Testis (tissue), 3 donors: ENCODE measurements around the gene MYOC. TPM values are rescaled to one million over a fixed set of nuclear protein-coding genes. Genes with fewer than 3 reads are reported as not detected.
"Not testable (repeated sequence)": the region's sequence is repeated elsewhere in the genome, so short reads cannot be mapped to it uniquely, and the experiment has no call there.

Source experiments
- DNase-seq: peaks from one replicate; pipeline ENCODE4 v3.0.0-alpha.2; 2019
- H3K27ac ChIP-seq, 2 donors: fragments of 200-600 bp; sonication (generic); one replicate each; pipeline ENCODE4 v1.5.1; 2019
- H3K27me3 ChIP-seq: fragments of 200-600 bp; sonication (generic); one replicate; pipeline ENCODE4 v1.5.1; 2019
- H3K36me3 ChIP-seq: fragments of 200-600 bp; sonication (generic); one replicate; pipeline ENCODE4 v1.5.1; 2017; ENCODE audit warnings: low read depth; ENCODE audit errors: missing control alignments
- H3K4me1 ChIP-seq: fragments of 200-600 bp; sonication (generic); one replicate; pipeline ENCODE4 v1.5.1; 2019
- H3K4me3 ChIP-seq, 2 donors: fragments of 200-600 bp; sonication (generic); one replicate each; pipeline ENCODE4 v1.5.1; 2017 to 2019
- H3K9me3 ChIP-seq: fragments of 200-600 bp; sonication (generic); one replicate; pipeline ENCODE4 v1.5.1; 2017
- CTCF ChIP-seq, 3 experiments: fragments of 450-650 bp in 2 of 3; fragments of 200-600 bp in 1 of 3; sonication (generic) in 1 of 3; IDR thresholded peaks; one replicate each; pipeline ENCODE4 v1.5.1; 2016 to 2019; ENCODE audit warnings: antibody characterized with exemption in 3 of 3, mild to moderate bottlenecking in 2 of 3, moderate library complexity in 1 of 3
- POLR2A ChIP-seq: fragments of 450-650 bp; IDR thresholded peaks from one replicate; pipeline ENCODE4 v1.6.1; 2017; ENCODE audit warnings: antibody characterized with exemption, mild to moderate bottlenecking, moderate library complexity
- WGBS, 2 donors: methylation state at CpG; one replicate each; pipeline ENCODE4 v1.1.5; 2018; 5-methylcytosine and 5-hydroxymethylcytosine counted together
- intact Hi-C: fragments of 100-400 bp; cut with DNase I; formaldehyde crosslinking; loops from one replicate; pipeline ENCODE4 v1.15.1; 2023; ENCODE audit warnings: low total_unique reads
- polyA plus RNA-seq: library from polyadenylated mRNA; stranded (reverse); fragments of 350-450 nt; fragmentation: Illumina TruSeq; extraction: RNeasy Lipid Tissue Mini Kit (QIAGEN cat#74804); gene quantifications from one replicate; pipeline ENCODE4 v1.2.3, GENCODE V29; 2014; ENCODE audit warnings: low read depth, low replicate concordance; ENCODE audit not compliant: insufficient read depth
- total RNA-seq, 2 donors: library from RNA; depleted of rRNA; stranded (reverse); fragments of >200 nt; gene quantifications; one replicate each; pipeline ENCODE4 v1.2.3, GENCODE V29; 2016

MYOC gene
- total and polyA plus RNA-seq, 3 donors from 2014 or later, result 1.3 to 3.4 (median 3.0) TPM

- H3K27ac ChIP-seq, result no peak overlapping the region
- H3K27me3 ChIP-seq, result no peaks in the 10 kb centered on the region
- no peak for DNase-seq
- H3K9me3 ChIP-seq, result no peaks in the 10 kb centered on the region
- no peaks in the 10 kb centered on the region for H3K36me3 ChIP-seq
- no peak overlapping the region for H3K4me3 ChIP-seq
- intact Hi-C loops, result no loop called here
- no peaks in the 10 kb centered on the region for H3K4me1 ChIP-seq
- WGBS, 2 donors, result 94 to 97% methylated on average over 8 to 13 of the region's 13 CpGs
- TF ChIP-seq CTCF (IDR thresholded peaks at IDR 0.05) (no peak), POLR2A (no peak)
These were observed 51.6 kb downstream of the MYOC start for GRCh38 chr1:171600862-171601261.

GRCh38 chr1:171600310-171600709 is 52.2 kb downstream of the MYOC start:
- H3K36me3 ChIP-seq, H3K27me3 ChIP-seq, H3K9me3 ChIP-seq, H3K4me3 ChIP-seq, H3K27ac ChIP-seq, H3K4me1 ChIP-seq, DNase-seq, intact Hi-C loops: not testable (repeated sequence)
- 93 to 97% methylated on average over 2 of the region's 2 CpGs for whole genome bisulfite sequencing, 2 donors

GRCh38 chr1:171597203-171597602 is 55.3 kb downstream of the MYOC start:
- H3K36me3 ChIP-seq, result no peaks in the 10 kb centered on the region
- DNase-seq, result no peak
- intact Hi-C loops, result no loop called here
- 54 to 56% methylated on average over 1 of the region's 1 CpG for WGBS, 2 donors
- no peak overlapping the region for H3K4me3 ChIP-seq
- TF ChIP-seq POLR2A (no peak), CTCF (IDR thresholded peaks at IDR 0.05) (no peak)
- no peaks in the 10 kb centered on the region for H3K9me3 ChIP-seq
- no peaks in the 10 kb centered on the region for H3K27me3 ChIP-seq
- H3K27ac ChIP-seq, result no peak overlapping the region
- H3K4me1 ChIP-seq, result no peaks in the 10 kb centered on the region

GRCh38 chr1:171596705-171597104 is 55.8 kb downstream of the MYOC start:
- H3K27ac ChIP-seq, result no peak overlapping the region
- no peaks in the 10 kb centered on the region for H3K9me3 ChIP-seq
- no peak overlapping the region for H3K4me3 ChIP-seq
- TF ChIP-seq CTCF (IDR thresholded peaks at IDR 0.05) (no peak), POLR2A (no peak)
- H3K27me3 ChIP-seq, result no peaks in the 10 kb centered on the region
- intact Hi-C loops, result no loop called here
- DNase-seq, result no peak
- no peaks in the 10 kb centered on the region for H3K36me3 ChIP-seq
- H3K4me1 ChIP-seq, result no peaks in the 10 kb centered on the region
- 80 to 81% methylated on average over 2 of the region's 2 CpGs for WGBS, 2 donors

- H3K4me3 ChIP-seq, result no peak overlapping the region
- no peaks in the 10 kb centered on the region for H3K36me3 ChIP-seq
- intact Hi-C loops, result no loop called here
- DNase-seq, result no peak
- H3K27me3 ChIP-seq, result no peaks in the 10 kb centered on the region
- WGBS, 2 donors, result 87 to 94% methylated on average over 1 of the region's 1 CpG
- no peaks in the 10 kb centered on the region for H3K4me1 ChIP-seq
- no peak overlapping the region for H3K27ac ChIP-seq
- TF ChIP-seq POLR2A (no peak), CTCF (IDR thresholded peaks at IDR 0.05) (no peak)
- no peaks in the 10 kb centered on the region for H3K9me3 ChIP-seq
These were observed 56.4 kb downstream of the MYOC start for GRCh38 chr1:171596119-171596518.
